Neural cell (in vitro differentiated cells): Measurements from ENCODE around the gene ZNF443. TPM values are rescaled to one million over a fixed set of nuclear protein-coding genes. Genes with fewer than 3 reads are reported as not detected.
"Not testable (repeated sequence)": the region's sequence is repeated elsewhere in the genome, so short reads cannot be mapped to it uniquely, and the experiment has no call there.

Source experiments
- H2AFZ ChIP-seq: fragments of 200-600, 300-800 bp; sonication (generic), shearing (Covaris generic); 2 replicates; pipeline ENCODE4 v1.6.0; 2014; ENCODE audit warnings: low read depth, mild to moderate bottlenecking, antibody characterized with exemption, low read length, moderate library complexity
- H3F3A ChIP-seq: fragments of 200-600 bp; shearing (Covaris generic); 2 replicates; pipeline ENCODE4 v1.6.1; 2016; ENCODE audit warnings: mild to moderate bottlenecking, moderate library complexity, mixed read lengths, antibody characterized with exemption, low read length; ENCODE audit not compliant: insufficient read depth, poor library complexity, severe bottlenecking
- H3K27ac ChIP-seq: fragments of 200-600, 300-800 bp; sonication (generic), shearing (Covaris generic); 2 replicates; pipeline ENCODE4 v1.5.1; 2014; ENCODE audit warnings: mild to moderate bottlenecking, low read length, moderate library complexity
- H3K27me3 ChIP-seq: fragments of 300-800, 200-600 bp; sonication (generic), shearing (Covaris generic); 2 replicates; pipeline ENCODE4 v1.6.0; 2014; ENCODE audit warnings: mild to moderate bottlenecking, low read depth, low read length, moderate library complexity; ENCODE audit not compliant: insufficient read depth
- H3K36me3 ChIP-seq: fragments of 300-800, 200-600 bp; sonication (generic), shearing (Covaris generic); 2 replicates; pipeline ENCODE4 v1.5.1; 2014; ENCODE audit warnings: mild to moderate bottlenecking, antibody characterized with exemption, low read length, moderate library complexity; ENCODE audit not compliant: insufficient read depth
- H3K4me2 ChIP-seq: fragments of 300-800, 200-600 bp; sonication (generic), shearing (Covaris generic); 2 replicates; pipeline ENCODE4 v1.6.0; 2014; ENCODE audit warnings: mild to moderate bottlenecking, low read length
- H3K4me3 ChIP-seq: fragments of 300-800, 200-600 bp; sonication (generic), shearing (Covaris generic); 2 replicates; pipeline ENCODE4 v1.5.1; 2014; ENCODE audit warnings: mild to moderate bottlenecking, low read length, moderate library complexity
- H3K79me2 ChIP-seq: fragments of 200-600 bp; shearing (Covaris generic); replicated peaks from 2 replicates; pipeline ENCODE4 v1.6.0; 2014; ENCODE audit warnings: mild to moderate bottlenecking, low read length, moderate library complexity; ENCODE audit not compliant: insufficient read depth
- H3K9ac ChIP-seq: fragments of 300-800, 200-600 bp; sonication (generic), shearing (Covaris generic); 2 replicates; pipeline ENCODE4 v1.6.1; 2016; ENCODE audit warnings: mild to moderate bottlenecking, low read length, mixed read lengths
- H3K9me2 ChIP-seq: fragments of 200-600 bp; shearing (Covaris generic); 2 replicates; pipeline ENCODE4 v1.6.1; 2016; ENCODE audit warnings: mild to moderate bottlenecking, low read length, mixed read lengths; ENCODE audit not compliant: insufficient read depth
- H3K9me3 ChIP-seq: fragments of 200-600, 300-800 bp; sonication (generic), shearing (Covaris generic); 2 replicates; pipeline ENCODE4 v1.6.1; 2016; ENCODE audit warnings: mild to moderate bottlenecking, mixed run types, low read length, moderate library complexity, mixed read lengths
- H4K20me1 ChIP-seq: fragments of 200-600 bp; shearing (Covaris generic); 2 replicates; pipeline ENCODE4 v1.6.1; 2016; ENCODE audit warnings: mild to moderate bottlenecking, mixed run types; ENCODE audit not compliant: insufficient read depth
- EP300 ChIP-seq: fragments of 450-650 bp; conservative IDR thresholded peaks from 2 replicates; pipeline ENCODE4 v1.6.1; 2014; ENCODE audit warnings: antibody characterized with exemption, mild to moderate bottlenecking, moderate library complexity; ENCODE audit not compliant: poor library complexity, severe bottlenecking
- EZH2 ChIP-seq: fragments of 200-600, 300-800 bp; shearing (Covaris generic), sonication (generic); IDR thresholded peaks from 2 replicates; pipeline ENCODE4 v1.6.1; 2014; ENCODE audit warnings: antibody characterized with exemption, low read length, borderline replicate concordance, mild to moderate bottlenecking; ENCODE audit not compliant: insufficient read depth, poor library complexity, severe bottlenecking
- MXI1 ChIP-seq: fragments of 450-650 bp; conservative IDR thresholded peaks from 2 replicates; pipeline ENCODE4 v1.6.1; 2014; ENCODE audit warnings: antibody characterized with exemption, mild to moderate bottlenecking; ENCODE audit not compliant: poor library complexity, severe bottlenecking
- POLR2AphosphoS5 ChIP-seq: IDR thresholded peaks from 2 replicates; pipeline ENCODE4 v1.6.1; 2012
- RAD21 ChIP-seq: fragments of 450-650 bp; conservative IDR thresholded peaks from 2 replicates; pipeline ENCODE4 v1.6.1; 2014; ENCODE audit warnings: antibody characterized with exemption, mild to moderate bottlenecking, moderate library complexity
- SMC3 ChIP-seq: fragments of 450-650 bp; conservative IDR thresholded peaks from 2 replicates; pipeline ENCODE4 v1.6.1; 2014; ENCODE audit warnings: antibody characterized with exemption, mild to moderate bottlenecking, moderate library complexity; ENCODE audit not compliant: poor library complexity
- TAF1 ChIP-seq: IDR thresholded peaks from 2 replicates; pipeline ENCODE4 v1.6.1; 2012; ENCODE audit warnings: low read depth
- polyA plus RNA-seq: library from polyadenylated mRNA; depleted of rRNA; stranded (reverse); fragments of >200 nt; gene quantifications from 2 replicates; pipeline ENCODE4 v1.2.3, GENCODE V29; 2014
- TF ChIP-seq, protein P1 (sequence below): IDR thresholded peaks from 2 replicates; pipeline ENCODE4 v1.6.1; 2012; ENCODE audit warnings: borderline replicate concordance
- TF ChIP-seq, protein P2 (sequence below): fragments of 450-650 bp; IDR thresholded peaks from 2 replicates; pipeline ENCODE4 v1.5.1; 2014; ENCODE audit warnings: antibody characterized with exemption, mild to moderate bottlenecking, moderate library complexity; ENCODE audit not compliant: poor library complexity, severe bottlenecking

The ZNF443 gene
- polyA plus RNA-seq, 1 donor from 2014 or later = 11.5 TPM

DNA sequence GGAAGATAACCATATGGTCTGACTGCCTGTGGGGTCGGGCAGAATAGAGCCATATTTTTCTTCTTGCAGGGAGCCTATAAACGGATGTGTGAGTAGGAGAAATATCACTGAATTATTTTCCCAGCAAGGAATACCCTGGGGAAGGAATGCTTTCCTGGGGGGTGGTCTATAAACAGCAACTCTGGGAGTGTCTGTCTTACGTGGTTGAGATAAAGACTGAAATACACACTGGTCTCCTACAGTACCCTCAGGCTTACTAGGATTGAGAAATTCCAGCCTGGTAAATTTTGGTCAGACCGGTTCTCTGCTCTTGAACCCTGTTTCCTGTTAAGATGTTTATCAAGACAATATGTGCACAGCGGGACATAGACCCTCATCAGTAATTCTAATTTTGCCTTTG lies 23.5 kb downstream of the ZNF443 start:
- H3K4me3 ChIP-seq = not testable (repeated sequence)

DNA sequence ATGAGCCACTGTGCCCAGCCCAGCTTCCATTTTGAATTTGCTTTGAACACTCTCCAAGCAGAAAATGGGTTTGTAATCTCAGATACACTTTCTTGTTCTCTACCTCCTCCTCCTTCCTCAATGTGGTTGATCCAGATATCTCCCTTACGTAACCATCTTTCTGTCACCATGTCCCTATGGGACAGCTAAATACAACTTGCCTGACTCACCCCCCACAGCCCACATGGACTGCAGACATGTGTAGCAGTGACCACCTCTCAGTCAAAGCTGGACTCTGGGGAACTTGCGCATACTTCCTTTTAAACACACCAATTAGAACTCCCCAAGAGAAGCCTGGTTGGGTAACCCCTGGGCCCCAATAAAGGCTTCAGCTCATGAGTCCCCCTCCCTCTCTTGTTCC lies 28.9 kb downstream of the ZNF443 start:
- Histone ChIP-seq H3K4me3 (no peak overlapping the region), H3K9me2 (no peaks in the 10 kb centered on the region), H3K79me2 (no peaks in the 10 kb centered on the region), H4K20me1 (no peaks in the 10 kb centered on the region), H3K27ac (no peak overlapping the region), H2AFZ (no peak overlapping the region), H3K9ac (no peak overlapping the region), H3K27me3 (no peaks in the 10 kb centered on the region), H3F3A (no peaks in the 10 kb centered on the region), H3K4me2 (no peak overlapping the region), H3K36me3 (no peaks in the 10 kb centered on the region), H3K9me3 (peaks cover 4% of the 10 kb centered on the region)
- TF ChIP-seq, protein P1, sequence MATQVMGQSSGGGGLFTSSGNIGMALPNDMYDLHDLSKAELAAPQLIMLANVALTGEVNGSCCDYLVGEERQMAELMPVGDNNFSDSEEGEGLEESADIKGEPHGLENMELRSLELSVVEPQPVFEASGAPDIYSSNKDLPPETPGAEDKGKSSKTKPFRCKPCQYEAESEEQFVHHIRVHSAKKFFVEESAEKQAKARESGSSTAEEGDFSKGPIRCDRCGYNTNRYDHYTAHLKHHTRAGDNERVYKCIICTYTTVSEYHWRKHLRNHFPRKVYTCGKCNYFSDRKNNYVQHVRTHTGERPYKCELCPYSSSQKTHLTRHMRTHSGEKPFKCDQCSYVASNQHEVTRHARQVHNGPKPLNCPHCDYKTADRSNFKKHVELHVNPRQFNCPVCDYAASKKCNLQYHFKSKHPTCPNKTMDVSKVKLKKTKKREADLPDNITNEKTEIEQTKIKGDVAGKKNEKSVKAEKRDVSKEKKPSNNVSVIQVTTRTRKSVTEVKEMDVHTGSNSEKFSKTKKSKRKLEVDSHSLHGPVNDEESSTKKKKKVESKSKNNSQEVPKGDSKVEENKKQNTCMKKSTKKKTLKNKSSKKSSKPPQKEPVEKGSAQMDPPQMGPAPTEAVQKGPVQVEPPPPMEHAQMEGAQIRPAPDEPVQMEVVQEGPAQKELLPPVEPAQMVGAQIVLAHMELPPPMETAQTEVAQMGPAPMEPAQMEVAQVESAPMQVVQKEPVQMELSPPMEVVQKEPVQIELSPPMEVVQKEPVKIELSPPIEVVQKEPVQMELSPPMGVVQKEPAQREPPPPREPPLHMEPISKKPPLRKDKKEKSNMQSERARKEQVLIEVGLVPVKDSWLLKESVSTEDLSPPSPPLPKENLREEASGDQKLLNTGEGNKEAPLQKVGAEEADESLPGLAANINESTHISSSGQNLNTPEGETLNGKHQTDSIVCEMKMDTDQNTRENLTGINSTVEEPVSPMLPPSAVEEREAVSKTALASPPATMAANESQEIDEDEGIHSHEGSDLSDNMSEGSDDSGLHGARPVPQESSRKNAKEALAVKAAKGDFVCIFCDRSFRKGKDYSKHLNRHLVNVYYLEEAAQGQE = no peak
- TF ChIP-seq TAF1 = no peak
- TF ChIP-seq, protein P2, sequence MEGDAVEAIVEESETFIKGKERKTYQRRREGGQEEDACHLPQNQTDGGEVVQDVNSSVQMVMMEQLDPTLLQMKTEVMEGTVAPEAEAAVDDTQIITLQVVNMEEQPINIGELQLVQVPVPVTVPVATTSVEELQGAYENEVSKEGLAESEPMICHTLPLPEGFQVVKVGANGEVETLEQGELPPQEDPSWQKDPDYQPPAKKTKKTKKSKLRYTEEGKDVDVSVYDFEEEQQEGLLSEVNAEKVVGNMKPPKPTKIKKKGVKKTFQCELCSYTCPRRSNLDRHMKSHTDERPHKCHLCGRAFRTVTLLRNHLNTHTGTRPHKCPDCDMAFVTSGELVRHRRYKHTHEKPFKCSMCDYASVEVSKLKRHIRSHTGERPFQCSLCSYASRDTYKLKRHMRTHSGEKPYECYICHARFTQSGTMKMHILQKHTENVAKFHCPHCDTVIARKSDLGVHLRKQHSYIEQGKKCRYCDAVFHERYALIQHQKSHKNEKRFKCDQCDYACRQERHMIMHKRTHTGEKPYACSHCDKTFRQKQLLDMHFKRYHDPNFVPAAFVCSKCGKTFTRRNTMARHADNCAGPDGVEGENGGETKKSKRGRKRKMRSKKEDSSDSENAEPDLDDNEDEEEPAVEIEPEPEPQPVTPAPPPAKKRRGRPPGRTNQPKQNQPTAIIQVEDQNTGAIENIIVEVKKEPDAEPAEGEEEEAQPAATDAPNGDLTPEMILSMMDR = no peak
- TF ChIP-seq EZH2 = no peak
- no peak for TF ChIP-seq SMC3
- TF ChIP-seq MXI1 = no peak
- TF ChIP-seq RAD21 = no peak
- TF ChIP-seq EP300 = no peak
- no peak for TF ChIP-seq POLR2AphosphoS5

More for the DNA sequence above, 23.5 kb downstream of the ZNF443 start:
- H3F3A ChIP-seq, H3K9ac ChIP-seq, H3K9me2 ChIP-seq, H3K79me2 ChIP-seq, H2AFZ ChIP-seq, H3K4me2 ChIP-seq, H3K27ac ChIP-seq, H3K27me3 ChIP-seq, H4K20me1 ChIP-seq, H3K9me3 ChIP-seq, H3K36me3 ChIP-seq: not testable (repeated sequence)
